ENCODE measurements around the gene TRPM7.
"Not testable (repeated sequence)": the region's sequence is repeated elsewhere in the genome, so short reads cannot be mapped to it uniquely, and the experiment has no call there.

TRPM7 gene

DNA sequence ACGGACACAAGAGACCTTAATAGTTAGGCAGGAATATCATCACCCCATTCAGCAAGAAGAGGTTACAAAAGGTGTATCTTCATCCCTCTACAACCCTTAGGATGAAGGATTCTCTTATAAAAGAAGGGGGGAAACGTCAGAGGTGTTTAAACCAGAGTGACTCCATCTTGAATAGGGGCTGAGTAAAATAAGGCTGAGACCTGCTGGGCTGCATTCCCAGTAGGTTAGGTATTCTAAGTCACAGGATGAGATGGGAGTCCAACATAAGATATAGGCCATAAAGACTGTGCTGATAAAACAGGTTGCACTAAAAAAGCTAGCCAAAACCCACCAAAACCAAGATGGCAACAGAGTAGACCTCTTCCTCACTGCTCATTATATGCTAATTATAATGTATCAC is 16.5 kb downstream of the TRPM7 start:
- no peak for DNase-seq (ENCODE audit: low read depth)

DNA sequence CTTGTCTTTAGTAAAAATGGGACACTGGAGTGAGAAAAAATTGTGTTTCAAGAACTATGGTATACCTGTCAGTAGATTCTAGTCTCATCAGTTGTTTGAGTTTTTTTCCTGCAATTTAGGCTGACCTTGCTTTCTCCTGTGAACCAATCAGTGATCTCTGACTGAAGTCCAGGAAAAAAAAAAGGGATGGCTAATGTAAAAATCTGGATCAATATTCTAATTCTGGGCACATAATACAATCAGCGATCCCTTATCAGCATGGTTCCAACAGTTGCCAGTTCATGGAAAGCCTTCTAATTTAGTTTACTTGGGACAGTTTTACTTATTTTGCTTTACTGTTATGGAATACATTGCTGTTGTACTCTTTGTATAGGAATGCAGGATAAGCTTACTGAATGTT is 17.0 kb downstream of the TRPM7 start:
- no peak for DNase-seq (ENCODE audit: low read depth)

DNA sequence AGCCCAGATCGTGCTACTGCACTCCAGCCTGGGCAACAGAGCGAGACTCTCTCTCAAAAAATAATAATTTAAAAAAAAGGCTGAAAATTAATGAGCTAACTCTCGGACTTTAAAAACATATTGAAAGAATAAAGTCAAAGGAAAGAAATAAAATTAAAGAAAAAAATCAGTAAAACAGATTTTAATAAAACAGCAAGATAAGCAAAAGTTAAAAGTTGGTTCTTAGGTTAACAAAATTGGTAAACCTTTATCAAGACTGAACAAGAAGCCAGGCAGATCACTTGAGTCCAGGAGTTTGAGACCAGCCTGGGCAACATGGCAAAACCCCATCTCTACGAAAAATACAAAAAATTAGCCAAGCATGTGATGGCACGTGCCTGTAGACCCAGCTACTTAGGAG is 20.7 kb downstream of the TRPM7 start:
- no peak for DNase-seq (ENCODE audit: low read depth)

DNA sequence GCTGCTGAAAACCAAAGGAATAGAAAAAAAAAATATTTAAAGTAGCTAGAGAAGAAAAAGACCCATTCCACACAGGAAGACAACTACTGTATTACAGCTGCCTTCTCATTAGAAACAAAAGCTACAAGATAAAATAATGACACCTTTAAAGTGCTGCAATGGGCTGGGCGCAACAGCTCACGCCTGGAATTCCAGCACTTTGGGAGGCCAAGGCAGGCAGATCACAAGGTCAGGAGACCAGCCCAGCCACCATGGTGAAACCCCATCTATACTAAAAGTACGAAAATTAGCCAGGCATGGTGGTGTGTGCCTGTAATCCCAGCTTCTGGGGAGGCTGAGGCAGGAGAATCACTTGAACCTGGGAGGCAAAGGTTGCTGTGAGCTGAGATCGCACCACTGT is 31.0 kb downstream of the TRPM7 start:
- no peak for DNase-seq (ENCODE audit: low read depth)

DNA sequence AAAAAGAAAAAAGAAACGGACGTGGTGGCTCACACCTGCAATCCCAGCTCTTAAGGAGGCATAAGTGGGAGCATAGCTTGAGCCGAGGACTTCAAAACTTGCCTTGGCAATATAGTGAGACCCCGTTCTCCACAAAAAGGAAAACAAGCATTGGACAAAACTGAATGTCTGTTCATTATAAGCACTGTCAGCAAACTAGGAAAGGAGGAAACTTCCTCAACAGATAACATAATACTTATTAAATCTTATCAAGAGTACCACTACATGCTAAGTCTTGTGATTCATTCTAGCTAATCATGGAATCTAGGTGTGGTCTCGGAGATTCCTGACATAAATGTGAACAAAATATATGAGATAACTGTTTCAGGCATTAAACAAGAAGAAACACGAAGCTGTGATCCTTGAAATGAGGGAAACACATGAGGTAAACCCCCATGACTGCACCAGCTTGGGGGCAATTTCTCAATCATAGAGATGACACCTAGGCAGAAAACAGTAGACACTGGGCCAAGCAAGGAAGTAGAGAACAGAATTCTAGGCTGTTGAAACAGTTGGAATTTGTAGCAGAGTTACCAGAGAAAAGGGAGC is 33.3 kb downstream of the TRPM7 start:
- DNase-seq (ENCODE audit: low read depth) = no peak

DNA sequence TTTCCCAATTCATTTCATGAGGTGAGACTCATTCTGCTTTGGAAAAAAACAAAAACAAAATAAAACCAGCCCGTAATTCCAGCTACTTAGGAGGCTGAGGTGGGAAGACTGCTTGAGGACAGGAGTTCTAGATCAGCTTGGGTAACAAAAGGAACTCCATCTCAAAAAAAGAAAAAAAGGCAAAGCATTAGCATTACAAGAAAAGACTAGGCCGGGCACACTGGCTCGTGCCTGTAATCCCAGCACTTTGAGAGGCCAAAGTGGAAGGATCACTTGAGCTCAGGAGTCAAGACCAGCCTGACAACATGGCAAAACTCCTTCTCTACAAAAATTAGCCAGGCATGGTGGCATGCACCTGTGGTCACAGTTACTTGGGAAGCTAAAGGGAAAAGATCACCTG is 33.9 kb downstream of the TRPM7 start:
- no peak for DNase-seq (ENCODE audit: low read depth)

DNA sequence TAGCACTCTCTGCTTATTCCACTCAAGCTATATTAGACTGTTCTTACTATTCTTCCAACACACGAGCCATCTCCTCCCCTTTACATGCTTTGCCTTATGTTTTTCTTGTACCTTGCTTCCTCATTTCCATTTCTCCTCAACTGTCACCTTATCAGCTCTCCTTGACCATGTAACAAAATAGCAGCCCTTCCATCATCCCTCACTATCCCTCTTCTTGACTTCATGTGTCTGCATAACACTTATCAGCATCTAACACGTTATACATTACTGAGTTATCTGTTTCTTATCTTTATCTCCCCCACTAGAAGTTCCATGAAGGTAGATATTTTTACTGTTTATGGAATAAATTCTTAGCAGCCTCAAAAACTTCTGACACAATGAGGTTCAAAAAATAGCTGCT is 45.3 kb downstream of the TRPM7 start:
- DNase-seq (ENCODE audit: low read depth) = no peak

DNA sequence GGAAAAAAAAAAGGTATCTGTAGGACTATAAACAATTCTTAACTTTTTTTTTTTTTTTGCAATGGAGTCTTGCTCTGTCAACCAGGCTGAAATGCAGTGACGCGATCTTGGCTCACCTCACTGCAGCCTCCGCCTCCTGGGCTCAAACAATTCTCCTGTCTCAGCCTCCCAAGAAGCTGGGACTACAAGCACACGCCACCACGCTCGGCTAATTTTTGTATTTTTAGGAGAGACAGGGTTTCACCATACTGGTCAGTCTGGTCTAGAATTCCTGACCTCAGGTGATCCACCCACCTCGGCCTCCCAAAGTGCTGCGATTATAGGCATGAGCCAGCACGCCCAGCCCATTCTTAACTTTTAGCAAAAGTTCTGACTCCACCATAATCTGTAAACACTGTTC is 50.5 kb downstream of the TRPM7 start:
- no peak for DNase-seq (ENCODE audit: low read depth)

DNA sequence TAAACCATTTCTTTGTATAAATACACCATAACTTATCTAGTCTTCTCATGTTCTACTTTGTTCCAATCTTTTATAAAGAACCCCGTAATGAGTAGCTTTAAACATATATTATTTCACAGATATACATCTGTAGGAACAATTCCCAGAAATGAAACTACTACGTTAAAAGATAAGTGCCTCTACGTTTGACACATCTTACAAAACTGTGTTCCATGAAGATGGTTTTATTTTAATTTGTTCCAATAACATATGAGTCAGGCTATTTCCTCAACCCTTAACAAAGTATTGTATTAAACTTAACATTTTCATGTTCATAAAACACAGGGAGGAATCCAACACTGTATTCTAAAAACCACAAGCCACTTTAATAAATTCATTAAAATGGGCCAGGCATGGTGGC is 52.9 kb downstream of the TRPM7 start:
- no peak for DNase-seq (ENCODE audit: low read depth)

DNA sequence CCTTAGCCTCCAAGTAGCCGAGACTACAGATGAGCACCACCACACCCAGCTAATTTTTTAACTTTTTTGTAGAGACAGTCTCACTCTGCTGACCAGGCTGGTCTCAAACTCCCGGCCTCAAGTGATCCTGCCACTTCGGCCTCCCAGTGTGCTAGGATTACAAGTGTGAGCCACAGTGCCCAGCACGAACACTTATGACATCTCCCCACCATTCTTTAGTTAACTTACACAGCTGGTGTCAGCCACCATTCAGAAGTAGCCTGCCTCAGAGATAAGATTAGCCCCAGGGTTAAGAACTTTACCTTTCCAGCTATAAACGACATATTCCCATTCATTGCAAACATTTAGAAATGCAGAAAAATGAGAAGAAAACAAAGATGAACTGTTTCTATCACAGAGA is 58.2 kb downstream of the TRPM7 start:
- no peak for DNase-seq (ENCODE audit: low read depth)

DNA sequence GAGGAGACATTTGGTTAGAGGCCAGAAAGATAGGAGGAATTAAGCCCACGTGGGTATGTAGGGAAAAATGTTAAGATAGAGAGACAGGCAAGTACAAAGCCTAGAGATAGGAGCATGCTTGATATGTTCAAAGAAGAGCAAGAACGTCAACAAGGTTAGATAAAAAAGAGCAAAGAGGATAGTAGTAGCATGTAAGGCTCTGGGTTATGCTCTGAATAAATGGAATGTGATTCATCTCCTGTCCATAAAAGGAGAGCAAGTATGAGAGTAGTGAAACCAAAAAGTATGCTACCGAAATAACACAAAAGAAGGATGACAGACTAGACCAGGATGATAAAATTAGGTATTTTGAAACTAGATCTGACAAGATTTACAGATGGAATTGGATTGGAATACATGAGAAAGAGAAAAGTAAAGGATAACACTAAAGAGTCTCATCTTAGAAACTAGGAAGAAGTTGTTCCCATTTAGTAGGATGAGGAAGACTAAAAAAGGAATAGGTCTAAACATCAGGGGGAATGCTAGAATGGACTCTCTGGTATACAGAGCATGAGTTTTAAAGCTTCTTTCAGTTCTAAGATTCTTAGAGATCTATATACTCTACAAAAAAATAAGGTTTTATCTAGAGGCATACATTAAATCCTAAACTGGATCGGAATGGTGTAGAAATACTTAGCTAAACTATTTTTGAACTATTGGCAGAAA is 59.1 kb downstream of the TRPM7 start:
- DNase-seq (ENCODE audit: low read depth) = peak; percentile 26

DNA sequence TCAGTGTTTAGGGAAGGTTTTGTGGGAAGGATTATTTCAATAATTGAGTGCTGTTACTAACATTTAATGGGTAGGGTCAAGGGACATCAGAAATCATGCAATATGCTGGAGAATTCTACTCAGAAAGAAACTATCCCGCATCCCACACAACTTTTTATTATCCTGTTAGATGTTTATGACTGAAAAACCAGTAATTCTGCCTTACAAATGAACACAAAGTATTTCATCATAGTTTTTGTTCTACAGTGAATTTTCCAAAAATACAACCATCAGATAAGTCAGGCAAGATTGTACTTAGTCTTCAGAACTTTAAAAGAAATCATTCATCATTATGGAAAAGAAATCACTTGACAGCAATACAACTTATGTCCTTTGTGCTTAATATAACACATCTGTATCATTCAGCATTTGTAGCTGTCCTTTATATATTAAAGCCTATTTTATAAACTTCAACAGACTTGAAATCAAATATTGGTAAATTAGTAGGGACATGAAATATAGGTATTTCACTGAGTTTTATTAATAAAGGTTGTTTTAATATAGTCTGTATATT is 61.9 kb downstream of the TRPM7 start:
- DNase-seq (ENCODE audit: low read depth) = no peak

DNA sequence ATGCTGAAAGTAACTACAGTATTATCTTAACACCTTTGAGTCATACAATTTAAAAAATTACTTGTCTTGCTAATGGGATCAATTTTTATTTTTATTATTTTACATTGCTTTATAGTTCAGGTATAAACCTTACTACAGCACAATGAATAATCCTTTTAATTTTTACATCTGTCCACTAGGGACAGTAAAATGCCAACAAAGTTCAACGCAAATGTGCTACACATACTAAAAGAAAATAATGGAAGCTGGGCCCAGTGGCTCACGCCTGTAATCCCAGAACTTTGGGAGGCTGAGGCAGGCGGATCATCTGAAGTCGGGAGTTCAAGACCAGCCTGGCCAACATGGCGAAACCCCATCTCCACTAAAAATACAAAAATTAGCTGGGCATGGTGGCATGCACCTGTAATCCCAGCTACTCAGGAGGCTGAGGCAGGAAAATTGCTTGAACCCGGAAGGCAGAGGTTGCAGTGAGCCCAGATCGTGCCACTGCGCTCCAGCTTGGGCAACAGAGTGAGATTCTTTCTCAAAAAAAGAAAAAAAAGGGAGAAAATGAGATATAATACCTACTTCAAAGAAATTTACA is 64.1 kb downstream of the TRPM7 start:
- DNase-seq (ENCODE audit: low read depth) = peak; percentile 51

DNA sequence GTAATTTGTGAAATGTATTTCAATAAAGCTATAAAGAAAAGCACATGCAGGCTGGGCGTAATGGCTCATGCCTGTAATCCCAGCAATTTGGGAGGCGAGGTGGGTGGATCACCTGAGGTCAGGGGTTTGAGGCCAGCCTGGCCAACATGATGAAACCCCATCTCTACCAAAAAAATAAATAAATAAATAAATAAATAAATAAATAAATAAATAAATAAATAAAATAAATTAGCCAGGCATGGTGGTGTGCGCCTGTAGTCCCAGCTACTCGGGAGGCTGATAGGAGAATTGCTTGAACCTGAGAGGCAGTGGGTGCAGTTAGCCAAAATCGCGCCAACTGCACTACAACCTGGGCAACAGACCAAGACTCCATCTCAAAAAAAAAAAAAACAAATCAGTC is 69.6 kb downstream of the TRPM7 start:
- DNase-seq (ENCODE audit: low read depth) = not testable (repeated sequence)

DNA sequence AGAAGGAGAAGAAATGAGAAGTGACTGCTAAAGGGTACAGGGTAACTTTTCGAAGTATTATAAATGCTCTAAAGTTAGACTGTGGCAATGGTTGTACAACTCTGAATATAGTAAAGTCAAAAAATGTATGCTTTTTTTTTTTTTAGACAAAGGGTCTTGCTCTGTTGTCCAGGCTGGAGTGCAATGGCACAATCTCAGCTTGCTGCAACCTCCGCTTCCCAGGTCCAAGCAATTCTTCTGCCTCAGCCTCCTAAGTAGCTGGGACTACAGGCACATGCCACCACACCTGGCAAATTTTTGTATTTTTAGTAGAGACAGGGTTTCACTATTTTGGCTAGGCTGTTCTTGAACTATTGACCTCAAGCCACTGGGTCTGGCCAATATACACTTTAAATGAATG is 70.0 kb downstream of the TRPM7 start:
- DNase-seq (ENCODE audit: low read depth) = not testable (repeated sequence)

DNA sequence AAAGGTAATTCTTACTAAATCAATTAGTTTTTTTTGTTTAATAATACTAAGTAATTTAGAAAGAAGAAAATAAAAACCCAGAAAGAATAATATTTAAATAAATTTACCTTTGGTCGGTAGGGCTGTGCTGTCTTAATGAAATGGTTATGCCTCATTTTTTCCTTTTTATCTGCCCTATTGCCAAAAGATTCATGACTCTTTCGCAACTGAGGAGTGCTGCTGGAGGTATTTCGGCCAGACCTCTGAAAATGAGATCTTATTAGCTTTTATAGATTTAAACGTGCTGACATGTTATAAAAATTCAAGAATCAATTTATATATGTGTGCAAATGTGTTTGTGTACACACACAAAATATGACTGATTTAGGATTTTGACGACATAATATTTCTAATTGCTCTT is 73.0 kb downstream of the TRPM7 start:
- no peak for DNase-seq (ENCODE audit: low read depth)

DNA sequence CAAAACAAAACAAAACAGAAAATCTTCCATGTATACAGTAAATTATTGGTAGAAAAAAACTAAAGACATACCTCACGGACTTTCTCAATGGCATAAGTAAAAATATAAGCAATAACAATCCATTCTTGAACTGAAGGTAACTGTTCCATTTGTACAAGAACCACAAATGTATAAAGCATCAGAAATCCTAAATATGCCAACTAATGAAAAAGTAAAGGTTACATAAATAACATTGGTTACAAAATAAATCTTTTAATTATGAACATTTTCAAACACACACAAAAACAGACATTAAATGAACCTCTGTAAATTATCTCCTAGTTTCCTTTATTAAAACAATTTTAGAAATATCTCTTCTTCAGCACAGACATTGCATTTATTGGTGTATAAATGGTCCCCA is 79.5 kb downstream of the TRPM7 start:
- no peak for DNase-seq (ENCODE audit: low read depth)

DNA sequence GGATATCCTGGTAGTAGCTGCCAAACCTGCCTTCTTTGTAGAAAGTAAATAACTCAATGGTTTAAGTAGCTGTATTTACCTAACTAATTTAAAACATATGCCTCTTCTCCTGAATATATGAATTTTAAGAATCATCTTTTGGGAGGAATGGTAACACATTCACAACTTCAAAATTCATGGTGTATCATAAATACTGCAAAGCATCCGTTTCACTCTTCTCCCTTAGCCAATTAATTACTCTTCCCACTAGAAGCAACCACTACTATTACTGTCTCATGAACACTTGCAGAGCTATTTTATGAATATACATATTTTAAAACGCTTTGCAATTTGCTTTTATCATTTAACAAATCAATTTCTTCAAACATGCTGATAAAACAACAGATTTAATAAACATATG is 81.1 kb downstream of the TRPM7 start:
- DNase-seq (ENCODE audit: low read depth) = no peak

DNA sequence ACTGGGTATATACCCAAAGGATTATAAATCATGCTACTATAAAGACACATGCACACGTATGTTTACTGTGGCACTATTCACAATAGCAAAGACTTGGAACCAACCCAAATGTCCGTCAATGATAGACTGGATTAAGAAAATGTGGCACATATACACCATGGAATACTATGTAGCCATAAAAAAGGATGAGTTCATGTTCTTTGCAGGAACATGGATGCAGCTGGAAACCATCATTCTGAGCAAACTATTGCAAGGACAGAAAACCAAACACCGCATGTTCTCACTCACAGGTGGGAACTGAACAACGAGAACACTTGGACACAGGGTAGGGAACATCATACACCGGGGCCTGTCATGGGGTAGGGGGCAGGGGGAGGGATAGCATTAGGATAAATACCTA is 84.6 kb downstream of the TRPM7 start:
- not testable (repeated sequence) for DNase-seq (ENCODE audit: low read depth)

DNA sequence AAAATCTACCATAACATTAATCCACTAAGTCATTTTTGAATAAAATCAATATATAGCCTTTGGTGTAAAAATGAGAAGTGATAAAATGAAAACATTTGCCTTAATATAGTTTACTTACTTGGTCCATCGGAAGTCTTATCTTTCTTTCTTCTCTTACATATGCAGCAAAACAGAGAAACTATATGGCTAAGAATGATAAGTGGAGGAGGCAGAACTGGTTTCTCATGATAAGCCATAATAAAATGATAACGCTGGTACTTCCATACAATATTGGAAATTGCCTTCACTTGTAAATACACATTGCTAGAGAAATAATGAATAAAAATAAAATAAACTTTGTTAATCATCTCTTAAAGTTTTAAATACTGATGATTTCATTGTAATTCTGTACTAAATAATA is 92.3 kb downstream of the TRPM7 start:
- DNase-seq (ENCODE audit: low read depth) = no peak

DNA sequence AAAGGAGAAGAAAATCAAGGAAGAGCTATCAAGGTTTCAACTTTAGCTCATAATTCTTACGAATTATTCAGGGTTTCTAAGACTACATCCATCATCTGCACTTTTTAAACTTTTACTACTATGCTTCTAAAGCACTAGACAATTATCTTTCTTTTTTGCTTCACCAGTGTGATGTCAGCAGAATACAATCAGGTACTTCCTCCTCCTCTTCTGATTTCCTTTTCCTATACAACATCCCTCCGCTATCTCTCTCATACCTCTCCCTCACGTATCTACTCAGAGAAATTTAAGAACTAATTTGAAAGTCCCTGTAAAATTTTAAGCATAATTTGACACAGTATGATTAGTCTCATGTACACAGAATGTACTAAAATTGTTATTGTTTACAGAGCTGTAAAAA is 92.8 kb downstream of the TRPM7 start:
- DNase-seq (ENCODE audit: low read depth) = no peak

DNA sequence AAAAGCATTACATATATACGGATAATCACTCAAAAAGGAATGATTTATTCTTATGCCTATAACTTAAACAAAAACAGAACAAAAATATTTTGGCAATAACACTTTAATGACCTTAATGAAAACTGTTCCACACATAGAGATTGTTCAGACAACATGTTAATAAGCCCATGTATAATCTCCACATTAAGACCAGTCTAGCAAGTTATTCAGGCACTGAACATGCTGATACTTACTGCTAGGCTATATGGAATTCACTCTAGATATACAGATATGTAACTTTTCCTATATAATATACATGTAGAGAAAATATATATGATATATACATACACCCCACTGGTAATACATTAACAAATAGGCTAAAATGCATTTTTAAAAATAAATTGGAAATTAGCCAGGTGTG is 96.3 kb downstream of the TRPM7 start:
- DNase-seq (ENCODE audit: low read depth) = no peak

DNA sequence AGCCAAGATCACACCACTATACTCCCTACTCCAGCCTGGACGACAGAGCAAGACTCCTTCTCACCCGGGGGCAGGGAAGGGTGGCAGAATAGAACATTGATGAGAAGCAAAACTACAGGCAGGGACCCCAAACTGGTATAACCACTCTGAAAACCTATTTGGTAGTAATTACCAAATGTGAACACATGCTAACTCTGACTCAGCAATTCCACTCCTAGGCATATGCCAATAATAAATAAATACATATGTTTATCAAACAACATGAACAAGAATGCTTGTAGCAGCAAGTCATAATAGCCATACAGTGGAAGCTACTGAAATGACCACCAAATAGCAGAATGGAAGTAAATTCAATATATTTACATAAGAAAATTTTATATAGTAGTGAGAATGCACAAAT is 109.1 kb downstream of the TRPM7 start:
- no peak for DNase-seq (ENCODE audit: low read depth)

DNA sequence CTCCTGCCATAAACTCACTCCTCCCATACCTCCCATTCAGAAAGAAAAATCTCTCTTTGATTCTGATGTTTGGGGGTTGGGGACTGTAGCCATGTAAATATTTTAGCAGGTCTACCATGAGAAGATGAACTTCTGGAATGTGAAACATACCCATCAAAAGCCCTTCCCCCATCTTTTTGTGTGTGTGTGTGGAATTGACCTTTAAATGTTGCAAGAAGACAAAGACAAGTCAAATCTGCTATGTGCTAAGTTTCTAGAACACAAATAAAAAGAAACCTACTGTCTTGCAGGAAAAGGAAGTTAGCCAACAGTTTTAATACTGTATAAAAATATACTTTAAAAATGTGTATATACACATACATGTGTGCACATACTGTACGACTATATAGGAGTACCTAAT is 110.4 kb downstream of the TRPM7 start:
- DNase-seq (ENCODE audit: low read depth) = no peak

Measured in ELR (cell line).